HCT116 (cell line): ENCODE results near the gene TTLL11. TPM values are rescaled to one million over a fixed set of nuclear protein-coding genes. Genes with fewer than 3 reads are reported as not detected.

Experiments used
- ATAC-seq: fragments of 200-7000 bp; cut with Tn5 transposase; 2 replicates; pipeline ENCODE4 v1.9.1; 2020; ENCODE audit warnings: mild to moderate bottlenecking, moderate library complexity
- BruUV-seq: library from RNA; stranded (reverse); fragments of 400-500 nt; replicated peaks from 2 replicates; lab custom pipeline; 2021; lab: Mats Ljungman, UMichigan
- CTCF ChIA-PET: fragments of 300-600 bp; sonication (Branson Sonifier 250); formaldehyde crosslinking; loops from one replicate; lab custom pipeline; 2021; ENCODE audit warnings: antibody characterized with exemption; lab: Charles Lee
- POLR2A ChIA-PET: fragments of 300-600, 350-600 bp; sonication (Branson Sonifier 250); formaldehyde crosslinking; loops from one replicate; lab custom pipeline; 2021; ENCODE audit warnings: antibody characterized with exemption; lab: Charles Lee
- RAD21 ChIA-PET, 2 experiments: fragments of 300-600 bp; sonication (Branson Sonifier 250); formaldehyde crosslinking; loops; one replicate each; lab custom pipeline; 2023; ENCODE audit warnings: low total read pairs in 2 of 2; ENCODE audit not compliant: uncharacterized antibody in 2 of 2, unreplicated experiment in 2 of 2, low non-redundant PET in 1 of 2; lab: Charles Lee
- DNase-seq: peaks from one replicate; pipeline ENCODE4 v3.0.0-alpha.2; 2010; ENCODE audit warnings: low read depth, low spot score
- H2AFZ ChIP-seq: fragments of 200-600 bp; shearing (Covaris generic), sonication (generic); 2 replicates; pipeline ENCODE4 v1.6.1; 2017; ENCODE audit warnings: low read depth, mixed run types, mixed read lengths, antibody characterized with exemption, low read length; ENCODE audit not compliant: poor library complexity, severe bottlenecking
- H3K27ac ChIP-seq: 2 replicates; pipeline ENCODE4 v1.5.1; 2012; ENCODE audit warnings: low read depth, low read length
- H3K27me3 ChIP-seq: fragments of 200-600 bp; sonication (generic); 2 replicates; pipeline ENCODE4 v1.6.1; 2016; ENCODE audit warnings: mixed run types, low read length, mixed read lengths; ENCODE audit not compliant: insufficient read depth
- H3K36me3 ChIP-seq, 2 experiments: fragments of 200-500 bp in 1 of 2; fragments of 200-600 bp in 1 of 2; sonication (Bioruptor generic) in 1 of 2; sonication (generic) in 1 of 2; 2 replicates each; pipeline versions ENCODE4 v1.5.1 to v1.6.1; 2014 to 2016; ENCODE audit warnings: low read length in 2 of 2, inconsistent platforms in 1 of 2, mixed read lengths in 1 of 2, mixed run types in 1 of 2; ENCODE audit not compliant: insufficient read depth in 2 of 2, control insufficient read depth in 1 of 2
- H3K4me1 ChIP-seq, 2 experiments: fragments of 200-600 bp in 1 of 2; sonication (generic) in 1 of 2; 2 replicates each; pipeline versions ENCODE4 v1.5.1 to v1.6.1; 2012 to 2017; ENCODE audit warnings: low read length in 2 of 2, inconsistent platforms in 1 of 2, mild to moderate bottlenecking in 1 of 2, mixed read lengths in 1 of 2, mixed run types in 1 of 2, moderate library complexity in 1 of 2; ENCODE audit not compliant: insufficient read depth in 2 of 2, control insufficient read depth in 1 of 2
- H3K4me2 ChIP-seq: fragments of 200-600 bp; sonication (generic); 2 replicates; pipeline ENCODE4 v1.6.1; 2017; ENCODE audit warnings: mixed run types, low read length, mixed read lengths
- H3K4me3 ChIP-seq, 2 experiments: fragments of 200-600 bp in 1 of 2; sonication (generic) in 1 of 2; replicated peaks in 1 of 2; 2 replicates each; pipeline ENCODE4 v1.5.1; 2011 to 2016; ENCODE audit warnings: low read length in 2 of 2, control low read depth in 1 of 2, low read depth in 1 of 2, mild to moderate bottlenecking in 1 of 2, mixed read lengths in 1 of 2, mixed run types in 1 of 2
- H3K79me2 ChIP-seq: fragments of 200-600 bp; sonication (generic); 2 replicates; pipeline ENCODE4 v1.6.1; 2017; ENCODE audit warnings: mild to moderate bottlenecking, mixed run types, low read length, moderate library complexity, mixed read lengths; ENCODE audit not compliant: insufficient read depth
- H3K9ac ChIP-seq: fragments of 200-600 bp; sonication (generic); 2 replicates; pipeline ENCODE4 v1.6.1; 2016; ENCODE audit warnings: low read length, mixed read lengths
- H3K9me2 ChIP-seq: fragments of 200-600 bp; sonication (generic), shearing (Covaris generic); 2 replicates; pipeline ENCODE4 v1.6.1; 2017; ENCODE audit warnings: mixed run types, mild to moderate bottlenecking, moderate library complexity; ENCODE audit not compliant: insufficient read depth
- H3K9me3 ChIP-seq, 2 experiments: fragments of 200-500 bp in 1 of 2; fragments of 200-600 bp in 1 of 2; sonication (Bioruptor generic) in 1 of 2; sonication (generic) in 1 of 2; 2 replicates each; pipeline ENCODE4 v1.6.1; 2014 to 2017; ENCODE audit warnings: low read length in 2 of 2, mixed read lengths in 2 of 2, inconsistent platforms in 1 of 2, low read depth in 1 of 2, mild to moderate bottlenecking in 1 of 2, mixed run types in 1 of 2, moderate library complexity in 1 of 2; ENCODE audit not compliant: control insufficient read depth in 1 of 2, insufficient read depth in 1 of 2
- H4K20me1 ChIP-seq: fragments of 200-600 bp; sonication (generic), shearing (Covaris generic); 2 replicates; pipeline ENCODE4 v1.6.1; 2017; ENCODE audit warnings: mixed run types, mild to moderate bottlenecking, moderate library complexity; ENCODE audit not compliant: insufficient read depth
- CBX3 ChIP-seq: IDR thresholded peaks from 2 replicates; pipeline ENCODE4 v1.6.1; 2012; ENCODE audit warnings: low read depth
- CEBPB ChIP-seq: IDR thresholded peaks from 2 replicates; pipeline ENCODE4 v1.6.1; 2012; ENCODE audit warnings: low read depth
- CTCF ChIP-seq, 3 experiments: fragments of 200-600 bp in 1 of 3; sonication (generic) in 1 of 3; IDR thresholded peaks in 2 of 3; conservative IDR thresholded peaks in 1 of 3; 2 replicates each; pipeline ENCODE4 v1.5.1; 2012 to 2017; ENCODE audit warnings: low read depth in 2 of 3, low read length in 2 of 3, antibody characterized with exemption in 1 of 3, borderline replicate concordance in 1 of 3, control low read depth in 1 of 3, mild to moderate bottlenecking in 1 of 3, mixed read lengths in 1 of 3, mixed run types in 1 of 3, moderate library complexity in 1 of 3; ENCODE audit not compliant: insufficient read depth in 1 of 3
- EGR1 ChIP-seq: IDR thresholded peaks from 2 replicates; pipeline ENCODE4 v1.6.1; 2012; ENCODE audit warnings: low read depth
- ELF1 ChIP-seq: IDR thresholded peaks from 2 replicates; pipeline ENCODE4 v1.6.1; 2012; ENCODE audit warnings: low read depth, borderline replicate concordance
- EZH2 ChIP-seq: fragments of 200-600 bp; sonication (generic); IDR thresholded peaks from 2 replicates; pipeline ENCODE4 v1.6.1; 2017; ENCODE audit warnings: antibody characterized with exemption, mixed run types
- EZH2phosphoT487 ChIP-seq: fragments of 200-600 bp; IDR thresholded peaks from 2 replicates; pipeline ENCODE4 v1.6.1; 2018; ENCODE audit warnings: antibody characterized with exemption, borderline replicate concordance
- POLR2A ChIP-seq: IDR thresholded peaks from 2 replicates; pipeline ENCODE4 v1.7.0; 2011; ENCODE audit warnings: borderline replicate concordance; ENCODE audit not compliant: insufficient read depth, insufficient read length; ENCODE audit errors: extremely low read depth
- POLR2AphosphoS5 ChIP-seq: IDR thresholded peaks from 2 replicates; pipeline ENCODE4 v1.6.1; 2011; ENCODE audit warnings: mild to moderate bottlenecking, low read depth, low read length, moderate library complexity
- RAD21 ChIP-seq: IDR thresholded peaks from 2 replicates; pipeline ENCODE4 v1.6.1; 2012; ENCODE audit warnings: low read depth, mild to moderate bottlenecking
- SIN3A ChIP-seq: IDR thresholded peaks from 2 replicates; pipeline ENCODE4 v1.6.1; 2012; ENCODE audit warnings: low read depth
- SP1 ChIP-seq: IDR thresholded peaks from 2 replicates; pipeline ENCODE4 v1.6.1; 2012; ENCODE audit warnings: low read depth
- SRF ChIP-seq: IDR thresholded peaks from 2 replicates; pipeline ENCODE4 v1.6.1; 2012; ENCODE audit warnings: low read depth
- TCF7L2 ChIP-seq: IDR thresholded peaks from 2 replicates; pipeline ENCODE4 v1.7.0; 2011; ENCODE audit warnings: borderline replicate concordance, inconsistent platforms; ENCODE audit not compliant: insufficient read depth, insufficient read length; ENCODE audit errors: extremely low read depth
- YY1 ChIP-seq: IDR thresholded peaks from 2 replicates; pipeline ENCODE4 v1.6.1; 2011; ENCODE audit warnings: low read length, low read depth, moderate library complexity, mild to moderate bottlenecking; ENCODE audit not compliant: insufficient replicate concordance; ENCODE audit errors: extremely low read depth
- ZFX ChIP-seq: fragments of 450-650 bp; IDR thresholded peaks from 2 replicates; pipeline ENCODE4 v1.6.1; 2017
- intact Hi-C: fragments of 100-400 bp; cut with micrococcal nuclease; formaldehyde crosslinking; loops from 2 replicates; pipeline ENCODE4 v1.10.0; 2022
- total RNA-seq: library from RNA; stranded (reverse); gene quantifications from one replicate; pipeline ENCODE4 v1.2.1, GENCODE V29; 2021; ENCODE audit not compliant: unreplicated experiment
- TF ChIP-seq, protein P1 (sequence below): IDR thresholded peaks from 2 replicates; pipeline ENCODE4 v1.6.1; 2012

Gene TTLL11
- total RNA-seq, 1 experiment from 2014 or later: 2.2 TPM

- BruUV-seq: no TSS peak
- no peak overlapping the region for H2AFZ ChIP-seq
- no peaks in the 10 kb centered on the region for H3K9me3 ChIP-seq
- ATAC-seq (no peak), DNase-seq (no peak)
- H3K9ac ChIP-seq: no peak overlapping the region
- TF ChIP-seq CBX3: no peak
- no peak for TF ChIP-seq EGR1
- no peak for TF ChIP-seq RAD21
- TF ChIP-seq EZH2phosphoT487: no peak
- no peak for TF ChIP-seq SRF
- TF ChIP-seq CEBPB: no peak
- TF ChIP-seq, protein P1, sequence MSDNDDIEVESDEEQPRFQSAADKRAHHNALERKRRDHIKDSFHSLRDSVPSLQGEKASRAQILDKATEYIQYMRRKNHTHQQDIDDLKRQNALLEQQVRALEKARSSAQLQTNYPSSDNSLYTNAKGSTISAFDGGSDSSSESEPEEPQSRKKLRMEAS: no peak
- no peak for TF ChIP-seq EZH2
- no peak for TF ChIP-seq SIN3A
- TF ChIP-seq POLR2AphosphoS5: no peak
- TF ChIP-seq CTCF (IDR thresholded peaks at IDR 0.05 in 2 of 3, conservative IDR thresholded peaks at IDR 0.05 in 1 of 3; ENCODE audit: borderline replicate concordance in 1 of 3, insufficient read depth in 1 of 3, low read depth in 2 of 3, low read length in 2 of 3): no peak
- TF ChIP-seq POLR2A: no peak
- no peak for TF ChIP-seq ELF1
- no peak for TF ChIP-seq ZFX
- no peak for TF ChIP-seq YY1
- TF ChIP-seq SP1: no peak
- TF ChIP-seq TCF7L2: no peak
- no peaks in the 10 kb centered on the region for H3K36me3 ChIP-seq
- ChIA-PET RAD21 (no interaction called here), POLR2A (no interaction called here), CTCF (no interaction called here)
- H3K4me3 ChIP-seq: no peak overlapping the region
- no peak overlapping the region for H3K4me2 ChIP-seq
- H3K79me2 ChIP-seq: no peaks in the 10 kb centered on the region
- H3K4me1 ChIP-seq: peaks cover 0 to 14% of the 10 kb centered on the region in 2 experiments; a peak in 3 of 4 replicates
- H3K27ac ChIP-seq: no peak overlapping the region
- no peaks in the 10 kb centered on the region for H3K9me2 ChIP-seq
- intact Hi-C loops: no loop called here
- H4K20me1 ChIP-seq: no peaks in the 10 kb centered on the region
- H3K27me3 ChIP-seq: no peaks in the 10 kb centered on the region
Observed at GRCh38 chr9:121968056-121968455, 125.1 kb downstream of the TTLL11 start.
